GM10266 (cell line): Measurements from ENCODE around the gene TEX53.
A peak's percentile ranks its signal among the peaks of the same experiment; 100 is the strongest.

Experiments used
- DNase-seq: peaks from one replicate; pipeline ENCODE4 v3.0.0; 2012; ENCODE audit errors: extremely low spot score
- CTCF ChIP-seq: IDR thresholded peaks from 2 replicates; pipeline ENCODE4 v1.5.1; 2012; ENCODE audit warnings: mild to moderate bottlenecking, low read depth; ENCODE audit not compliant: control insufficient read depth, insufficient read depth; ENCODE audit errors: missing control alignments

TEX53 gene

DNA sequence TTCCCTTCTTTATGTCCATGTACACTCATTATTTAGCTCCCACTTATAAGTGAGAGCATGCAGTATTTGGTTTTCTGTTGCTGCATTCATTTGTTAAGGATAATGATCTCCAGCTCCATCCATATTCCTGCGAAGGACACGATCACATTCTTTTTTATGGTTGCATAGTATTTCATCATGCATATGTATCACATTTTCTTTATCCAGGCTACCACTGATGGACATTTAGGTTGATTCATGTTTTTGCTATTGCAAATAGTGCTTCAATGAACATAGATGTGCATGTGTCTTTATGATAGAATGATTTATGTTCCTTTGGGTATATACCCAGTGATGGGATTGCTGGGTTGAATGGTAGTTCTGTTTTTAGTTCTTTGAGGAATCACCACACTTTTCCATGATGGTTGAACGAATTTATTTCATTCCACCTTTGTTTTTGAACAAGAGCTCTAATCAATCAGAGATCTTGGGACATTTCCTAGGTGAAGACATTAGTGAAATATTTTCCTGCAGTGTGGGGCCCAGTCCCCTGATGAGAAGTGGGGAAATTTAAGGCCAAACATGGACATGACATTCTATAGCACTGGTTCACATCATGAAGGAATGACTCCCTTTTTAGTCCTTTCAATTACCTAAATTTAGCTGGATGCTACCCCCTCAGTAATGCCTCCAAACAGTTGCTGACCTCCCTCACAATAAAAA is 31.5 kb upstream of the TEX53 start:
- TF ChIP-seq CTCF = no peak
- DNase-seq = no peak

- DNase-seq = no peak
- no peak for TF ChIP-seq CTCF
These were observed 30.8 kb upstream of the TEX53 start for GRCh38 chr9:114688379-114688778.

DNA sequence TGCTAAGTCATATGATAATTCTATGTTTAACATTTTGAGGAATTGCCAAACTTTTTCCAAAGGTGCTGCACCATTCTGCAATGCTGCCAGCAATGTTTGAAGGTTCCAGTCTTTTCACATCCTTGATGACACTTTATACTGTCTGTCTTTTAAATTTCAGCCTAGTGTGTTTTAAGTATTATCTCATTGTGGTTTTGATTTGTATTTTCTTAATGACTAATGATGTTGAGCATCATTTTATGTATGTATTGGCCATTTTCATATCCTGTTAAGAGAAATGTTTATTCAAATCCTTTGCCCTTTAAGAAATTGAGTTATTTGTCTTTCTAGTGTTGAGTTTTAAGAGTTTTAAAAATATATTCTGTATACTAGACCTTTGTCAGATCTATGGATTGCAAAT is 29.4 kb upstream of the TEX53 start:
- no peak for TF ChIP-seq CTCF
- no peak for DNase-seq

DNA sequence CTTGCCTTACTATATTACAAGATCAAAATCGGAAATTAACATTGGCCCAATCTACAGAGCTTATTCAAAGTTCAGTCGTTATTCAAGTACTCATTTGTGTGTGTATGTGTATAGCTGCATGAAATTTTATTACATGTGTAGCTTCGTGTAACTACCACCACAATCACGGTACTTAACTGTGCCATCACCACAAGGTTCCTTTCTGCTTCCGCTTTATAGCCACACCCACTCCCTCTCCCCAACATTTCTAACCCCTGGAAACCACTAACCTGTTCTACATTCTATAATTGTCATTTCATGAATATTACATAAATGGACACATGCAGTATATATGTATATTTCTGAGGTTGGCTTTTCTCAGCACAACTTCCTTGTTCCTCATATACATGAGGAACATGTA is 28.3 kb upstream of the TEX53 start:
- DNase-seq = no peak
- no peak for TF ChIP-seq CTCF

- DNase-seq = no peak
- no peak for TF ChIP-seq CTCF
These were observed 26.4 kb upstream of the TEX53 start for GRCh38 chr9:114684036-114684435.

- DNase-seq = no peak
- TF ChIP-seq CTCF = no peak
These were observed 25.2 kb upstream of the TEX53 start for GRCh38 chr9:114682846-114683245.

DNA sequence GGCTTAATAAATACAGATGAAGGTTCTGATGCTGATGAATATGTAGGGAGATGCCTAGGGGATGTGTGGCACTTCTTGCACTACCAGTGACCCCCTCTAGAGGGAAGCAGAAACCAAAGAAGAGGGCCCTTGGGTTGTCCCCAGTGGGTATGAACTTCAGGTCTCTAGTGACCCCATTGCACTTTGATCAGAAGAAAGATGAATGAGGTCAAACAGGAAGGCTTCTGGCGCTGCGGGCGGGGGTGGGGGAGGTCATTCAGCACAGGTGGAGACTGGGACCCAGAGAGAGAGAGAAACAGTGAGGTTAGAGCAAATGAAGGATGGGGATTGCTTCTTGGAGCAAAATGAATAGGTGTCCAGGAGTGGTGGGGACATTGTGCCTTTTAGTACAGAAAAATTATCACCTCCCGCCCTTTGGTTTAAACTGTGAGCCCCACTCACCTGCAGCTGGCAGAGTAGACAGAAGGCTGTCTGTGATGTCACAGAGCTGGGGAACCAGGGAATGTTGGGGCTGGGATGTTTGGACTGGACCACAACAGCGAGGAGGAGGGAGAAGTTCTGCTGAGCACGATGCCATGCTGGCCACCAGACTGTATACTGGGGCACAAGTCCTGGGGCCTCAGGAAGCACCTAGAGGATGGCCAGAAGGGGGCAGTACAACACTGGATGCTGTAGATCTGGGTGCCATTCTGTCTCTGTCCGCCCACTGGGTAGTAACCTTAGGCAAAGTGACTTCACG is 24.2 kb upstream of the TEX53 start, which contains the start of gene TEX48:
TEX48 (minus strand) TSS at position 599 of the 739 bp plus-strand sequence. CDS start 10,469 bp downstream, outside the sequence.
- peak; percentile 62 for DNase-seq
- TF ChIP-seq CTCF = peak; percentile 84
